Measurements from ENCODE around the gene P2RY8. TPM values are rescaled to one million over a fixed set of nuclear protein-coding genes. Genes with fewer than 3 reads are reported as not detected.

P2RY8 gene
- total RNA-seq, 1 experiment from 2014 or later = 0.37 TPM

- ATAC-seq = no peak
Observed at GRCh38 chrX:1488745-1489144, 48.2 kb downstream of the P2RY8 start.

GRCh38 chrX:1488141-1488540 lies 48.8 kb downstream of the P2RY8 start:
- DNase-seq (ENCODE audit: low spot score) (no peak), ATAC-seq (no peak)
- Mint-ChIP-seq H3K36me3 (peaks cover 23% of the 10 kb centered on the region), H3K9me3 (peaks cover 29% of the 10 kb centered on the region), H3K27me3 (ENCODE audit: low read depth) (peaks cover 20% of the 10 kb centered on the region), H3K4me3 (no peak overlapping the region), H3K27ac (no peak overlapping the region), H3K4me1 (peaks cover 3% of the 10 kb centered on the region; the same call in 1 of the 2 replicates)
- TF ChIP-seq TEAD1 (CRISPR knock-in tag; IDR thresholded peaks at IDR 0.05) = no peak
- TF ChIP-seq CBFB (CRISPR knock-in tag; IDR thresholded peaks at IDR 0.05; ENCODE audit: low read depth) = no peak
- TF ChIP-seq NR2C2 (CRISPR knock-in tag; IDR thresholded peaks at IDR 0.05) = no peak
- TF ChIP-seq ERG (CRISPR knock-in tag; IDR thresholded peaks at IDR 0.05) = no peak
- TF ChIP-seq ARID4B (CRISPR knock-in tag; IDR thresholded peaks at IDR 0.05; ENCODE audit: borderline replicate concordance) = no peak
- no peak for TF ChIP-seq GRHL2 (CRISPR knock-in tag; IDR thresholded peaks at IDR 0.05; ENCODE audit: insufficient replicate concordance, severe bottlenecking)
- no peak for TF ChIP-seq ZNF121 (CRISPR knock-in tag; IDR thresholded peaks at IDR 0.05)
- TF ChIP-seq JUN (CRISPR knock-in tag; IDR thresholded peaks at IDR 0.05) = no peak
- no peak for TF ChIP-seq CREB1 (CRISPR knock-in tag; IDR thresholded peaks at IDR 0.05)
- no peak for TF ChIP-seq ZNF219 (CRISPR knock-in tag; IDR thresholded peaks at IDR 0.05; ENCODE audit: borderline replicate concordance)
- CTCF ChIA-PET = no interaction called here
- POLR2A ChIA-PET = no interaction called here

More at GRCh38 chrX:1488745-1489144, 48.2 kb downstream of the P2RY8 start:
- H3K4me1 Mint-ChIP-seq = peaks cover 8% of the 10 kb centered on the region
- peaks cover 23% of the 10 kb centered on the region for H3K36me3 Mint-ChIP-seq
- TF ChIP-seq HMGXB4 (CRISPR knock-in tag; IDR thresholded peaks at IDR 0.05) = no peak
- TF ChIP-seq CBFB (CRISPR knock-in tag; IDR thresholded peaks at IDR 0.05; ENCODE audit: low read depth) = no peak
- no peak for TF ChIP-seq PRRX2 (CRISPR knock-in tag; IDR thresholded peaks at IDR 0.05)
- TF ChIP-seq ZBTB21 (CRISPR knock-in tag; IDR thresholded peaks at IDR 0.05; ENCODE audit: borderline replicate concordance) = no peak
- no peak for TF ChIP-seq ZNF219 (CRISPR knock-in tag; IDR thresholded peaks at IDR 0.05; ENCODE audit: borderline replicate concordance)
- TF ChIP-seq CDX4 (CRISPR knock-in tag; IDR thresholded peaks at IDR 0.05; ENCODE audit: borderline replicate concordance) = no peak
- no peak for TF ChIP-seq HMGA2 (CRISPR knock-in tag; IDR thresholded peaks at IDR 0.05)
- TF ChIP-seq FOXK1 (CRISPR knock-in tag; IDR thresholded peaks at IDR 0.05) = no peak
- peaks cover 20% of the 10 kb centered on the region for H3K27me3 Mint-ChIP-seq (ENCODE audit: low read depth)
- POLR2A ChIA-PET = no interaction called here
- no peak for DNase-seq (ENCODE audit: low spot score)
- no peak overlapping the region for H3K27ac Mint-ChIP-seq
- H3K4me3 Mint-ChIP-seq = no peak overlapping the region
- CTCF ChIA-PET = no interaction called here
- H3K9me3 Mint-ChIP-seq = peaks cover 29% of the 10 kb centered on the region
